HFF-Myc (cell line): ENCODE measurements around the gene IL1RAPL1.

ENCODE experiments used
- DNase-seq: peaks from one replicate; pipeline ENCODE4 v3.0.0-alpha.2; 2011; ENCODE audit warnings: low read depth; ENCODE audit errors: extremely low read depth
- H3K4me3 ChIP-seq: replicated peaks from 2 replicates; pipeline ENCODE4 v1.5.1; 2011; ENCODE audit warnings: low read depth, mild to moderate bottlenecking, control low read depth, low read length
- TF ChIP-seq, protein P1 (sequence below): IDR thresholded peaks from 2 replicates; pipeline ENCODE4 v1.5.1; 2012; ENCODE audit warnings: mild to moderate bottlenecking, low read depth, low read length, control low read depth; ENCODE audit errors: missing control alignments

The IL1RAPL1 gene

GRCh38 chrX:29407357-29407756 lies 820.1 kb downstream of the IL1RAPL1 start:
- no peak for DNase-seq
- TF ChIP-seq, protein P1, sequence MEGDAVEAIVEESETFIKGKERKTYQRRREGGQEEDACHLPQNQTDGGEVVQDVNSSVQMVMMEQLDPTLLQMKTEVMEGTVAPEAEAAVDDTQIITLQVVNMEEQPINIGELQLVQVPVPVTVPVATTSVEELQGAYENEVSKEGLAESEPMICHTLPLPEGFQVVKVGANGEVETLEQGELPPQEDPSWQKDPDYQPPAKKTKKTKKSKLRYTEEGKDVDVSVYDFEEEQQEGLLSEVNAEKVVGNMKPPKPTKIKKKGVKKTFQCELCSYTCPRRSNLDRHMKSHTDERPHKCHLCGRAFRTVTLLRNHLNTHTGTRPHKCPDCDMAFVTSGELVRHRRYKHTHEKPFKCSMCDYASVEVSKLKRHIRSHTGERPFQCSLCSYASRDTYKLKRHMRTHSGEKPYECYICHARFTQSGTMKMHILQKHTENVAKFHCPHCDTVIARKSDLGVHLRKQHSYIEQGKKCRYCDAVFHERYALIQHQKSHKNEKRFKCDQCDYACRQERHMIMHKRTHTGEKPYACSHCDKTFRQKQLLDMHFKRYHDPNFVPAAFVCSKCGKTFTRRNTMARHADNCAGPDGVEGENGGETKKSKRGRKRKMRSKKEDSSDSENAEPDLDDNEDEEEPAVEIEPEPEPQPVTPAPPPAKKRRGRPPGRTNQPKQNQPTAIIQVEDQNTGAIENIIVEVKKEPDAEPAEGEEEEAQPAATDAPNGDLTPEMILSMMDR, result no peak
- no peak overlapping the region for H3K4me3 ChIP-seq

- TF ChIP-seq, protein P1, result no peak
- DNase-seq, result no peak
- no peak overlapping the region for H3K4me3 ChIP-seq
These were observed 832.7 kb downstream of the IL1RAPL1 start for GRCh38 chrX:29419774-29420553.

DNA sequence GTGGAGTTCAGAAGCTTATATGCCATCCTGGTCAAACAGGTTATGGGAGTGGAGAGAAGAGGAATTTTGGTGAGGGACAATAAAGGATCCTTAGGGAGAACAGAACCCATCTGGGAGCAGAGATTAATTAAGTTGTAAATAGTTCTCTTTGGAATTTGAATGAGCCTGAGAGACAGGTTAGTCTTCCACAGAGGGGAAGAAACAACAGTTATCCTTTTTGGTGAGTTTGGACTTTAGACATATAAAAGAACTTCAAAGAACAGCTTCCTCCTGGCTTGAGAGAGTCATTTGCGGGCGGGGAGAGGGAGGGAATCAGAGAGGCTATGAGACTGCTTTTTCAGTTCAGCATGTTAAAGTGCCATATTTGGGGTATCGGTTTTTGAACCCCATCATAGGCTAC lies 834.8 kb downstream of the IL1RAPL1 start:
- no peak overlapping the region for H3K4me3 ChIP-seq
- TF ChIP-seq, protein P1, result no peak
- DNase-seq, result no peak

DNA sequence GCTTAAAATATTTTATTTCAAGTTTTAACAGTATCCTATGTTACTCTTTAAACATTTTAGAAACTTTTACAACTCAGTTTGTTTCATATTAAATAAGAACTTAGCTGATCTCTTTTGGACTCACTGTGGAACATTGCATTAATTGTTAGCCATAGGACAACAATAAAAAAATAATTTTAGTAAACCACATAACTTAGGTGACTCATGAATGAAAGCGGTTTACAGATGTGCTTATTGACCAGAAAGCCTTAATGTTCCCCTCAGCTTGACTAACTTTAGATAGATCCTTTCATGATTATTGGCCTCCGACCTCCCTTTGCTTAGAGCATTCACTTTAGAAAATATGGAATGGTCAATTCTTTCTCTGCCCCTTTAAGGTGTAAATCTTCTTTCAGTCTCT lies 844.6 kb downstream of the IL1RAPL1 start:
- no peak overlapping the region for H3K4me3 ChIP-seq
- TF ChIP-seq, protein P1, result no peak
- no peak for DNase-seq

DNA sequence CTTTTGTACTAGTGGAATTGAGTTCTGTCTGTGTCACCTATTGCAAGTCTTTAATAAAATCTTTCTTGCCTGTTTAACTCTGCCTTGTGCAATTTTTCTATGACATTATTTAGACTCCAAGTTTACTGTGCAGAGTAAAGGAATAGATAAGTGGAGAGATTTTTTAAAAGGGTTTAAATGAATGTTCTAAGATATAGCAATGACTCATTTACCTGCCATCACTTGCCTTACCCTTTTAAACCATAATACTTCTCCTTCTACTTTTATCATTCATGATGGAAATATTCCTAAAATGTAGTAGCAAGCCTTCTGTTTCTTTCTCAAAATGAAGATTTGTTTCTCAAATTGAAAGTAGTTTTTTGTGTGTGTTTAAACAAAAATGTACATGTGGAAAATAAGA lies 845.3 kb downstream of the IL1RAPL1 start:
- no peak for DNase-seq
- TF ChIP-seq, protein P1, result no peak
- no peak overlapping the region for H3K4me3 ChIP-seq

DNA sequence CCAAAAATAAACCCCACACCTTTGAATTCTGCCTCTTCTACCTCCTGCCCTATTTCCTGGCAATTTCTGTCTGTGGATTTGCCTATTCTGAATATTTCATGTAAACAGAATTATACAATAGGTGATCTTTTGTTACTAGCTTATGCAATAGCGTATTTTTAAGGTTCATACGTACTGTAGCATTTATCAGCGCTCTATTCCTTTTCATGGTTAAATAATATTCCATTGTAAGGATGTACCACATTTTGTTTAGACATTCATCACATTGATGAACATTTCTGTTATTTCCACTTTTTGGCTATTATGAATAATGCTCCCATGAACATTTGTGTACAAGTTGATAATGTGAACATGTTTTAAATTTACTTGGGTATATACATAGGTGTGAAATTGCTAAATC lies 847.7 kb downstream of the IL1RAPL1 start:
- DNase-seq, result no peak
- TF ChIP-seq, protein P1, result no peak
- H3K4me3 ChIP-seq, result no peak overlapping the region

- TF ChIP-seq, protein P1, result no peak
- H3K4me3 ChIP-seq, result no peak overlapping the region
- no peak for DNase-seq
These were observed 848.1 kb downstream of the IL1RAPL1 start for GRCh38 chrX:29435396-29435795.
